ENCODE data around the gene UNC5A. TPM values are rescaled to one million over a fixed set of nuclear protein-coding genes. Genes with fewer than 3 reads are reported as not detected.
A peak's percentile ranks its signal among the peaks of the same experiment; 100 is the strongest.

UNC5A gene
- total RNA-seq, 1 donor from 2014 or later: 1.1 TPM

- TF ChIP-seq CTCF (IDR thresholded peaks at IDR 0.05; ENCODE audit: insufficient read depth, low read length, poor library complexity, severe bottlenecking): no peak
- no peak for DNase-seq (ENCODE audit: low read depth)
- Histone ChIP-seq H3K4me3 (ENCODE audit: low read depth, low read length) (no peak overlapping the region), H3K36me3 (ENCODE audit: control insufficient read depth, insufficient read depth, low read length) (no peaks in the 10 kb centered on the region), H3K27me3 (ENCODE audit: control insufficient read depth, insufficient read depth, low read length) (peaks cover 15% of the 10 kb centered on the region)
These were observed 21.8 kb downstream of the UNC5A start for GRCh38 chr5:176832162-176832561.

GRCh38 chr5:176833286-176833685, 22.9 kb downstream of the UNC5A start:
- peaks cover 15% of the 10 kb centered on the region for H3K27me3 ChIP-seq (ENCODE audit: control insufficient read depth, insufficient read depth, low read length)
- no peak overlapping the region for H3K4me3 ChIP-seq (ENCODE audit: low read depth, low read length)
- H3K36me3 ChIP-seq (ENCODE audit: control insufficient read depth, insufficient read depth, low read length): no peaks in the 10 kb centered on the region
- no peak for TF ChIP-seq CTCF (IDR thresholded peaks at IDR 0.05; ENCODE audit: insufficient read depth, low read length, poor library complexity, severe bottlenecking)
- DNase-seq (ENCODE audit: low read depth): no peak

GRCh38 chr5:176835918-176836317, 25.6 kb downstream of the UNC5A start:
- no peak for TF ChIP-seq CTCF (IDR thresholded peaks at IDR 0.05; ENCODE audit: insufficient read depth, low read length, poor library complexity, severe bottlenecking)
- H3K27me3 ChIP-seq (ENCODE audit: control insufficient read depth, insufficient read depth, low read length): peaks cover 22% of the 10 kb centered on the region
- no peaks in the 10 kb centered on the region for H3K36me3 ChIP-seq (ENCODE audit: control insufficient read depth, insufficient read depth, low read length)
- DNase-seq (ENCODE audit: low read depth): no peak
- no peak overlapping the region for H3K4me3 ChIP-seq (ENCODE audit: low read depth, low read length)

- no peak for TF ChIP-seq CTCF (IDR thresholded peaks at IDR 0.05; ENCODE audit: insufficient read depth, low read length, poor library complexity, severe bottlenecking)
- peaks cover 20% of the 10 kb centered on the region for H3K27me3 ChIP-seq (ENCODE audit: control insufficient read depth, insufficient read depth, low read length)
These were observed 26.7 kb downstream of the UNC5A start for GRCh38 chr5:176836811-176837706.

GRCh38 chr5:176837707-176838115, 27.4 kb downstream of the UNC5A start:
- no peak for TF ChIP-seq CTCF (IDR thresholded peaks at IDR 0.05; ENCODE audit: insufficient read depth, low read length, poor library complexity, severe bottlenecking)
- peak; percentile 43 for DNase-seq (ENCODE audit: low read depth)
- Histone ChIP-seq H3K4me3 (ENCODE audit: low read depth, low read length) (no peak overlapping the region), H3K36me3 (ENCODE audit: control insufficient read depth, insufficient read depth, low read length) (no peaks in the 10 kb centered on the region), H3K27me3 (ENCODE audit: control insufficient read depth, insufficient read depth, low read length) (peaks cover 20% of the 10 kb centered on the region)

More at GRCh38 chr5:176836811-176837706, 26.7 kb downstream of the UNC5A start:
- Histone ChIP-seq H3K4me3 (ENCODE audit: low read depth, low read length) (no peak overlapping the region), H3K36me3 (ENCODE audit: control insufficient read depth, insufficient read depth, low read length) (no peaks in the 10 kb centered on the region)
- DNase-seq (ENCODE audit: low read depth): no peak
